ENCODE measurements around the gene DTD1. TPM values are rescaled to one million over a fixed set of nuclear protein-coding genes. Genes with fewer than 3 reads are reported as not detected.

DTD1 gene
- total and polyA plus RNA-seq, 2 of the 13 experiments (the other 11 are each of a cell fraction or from before 2014, with no cell fraction given), result 41.2 to 79.3 TPM

DNA sequence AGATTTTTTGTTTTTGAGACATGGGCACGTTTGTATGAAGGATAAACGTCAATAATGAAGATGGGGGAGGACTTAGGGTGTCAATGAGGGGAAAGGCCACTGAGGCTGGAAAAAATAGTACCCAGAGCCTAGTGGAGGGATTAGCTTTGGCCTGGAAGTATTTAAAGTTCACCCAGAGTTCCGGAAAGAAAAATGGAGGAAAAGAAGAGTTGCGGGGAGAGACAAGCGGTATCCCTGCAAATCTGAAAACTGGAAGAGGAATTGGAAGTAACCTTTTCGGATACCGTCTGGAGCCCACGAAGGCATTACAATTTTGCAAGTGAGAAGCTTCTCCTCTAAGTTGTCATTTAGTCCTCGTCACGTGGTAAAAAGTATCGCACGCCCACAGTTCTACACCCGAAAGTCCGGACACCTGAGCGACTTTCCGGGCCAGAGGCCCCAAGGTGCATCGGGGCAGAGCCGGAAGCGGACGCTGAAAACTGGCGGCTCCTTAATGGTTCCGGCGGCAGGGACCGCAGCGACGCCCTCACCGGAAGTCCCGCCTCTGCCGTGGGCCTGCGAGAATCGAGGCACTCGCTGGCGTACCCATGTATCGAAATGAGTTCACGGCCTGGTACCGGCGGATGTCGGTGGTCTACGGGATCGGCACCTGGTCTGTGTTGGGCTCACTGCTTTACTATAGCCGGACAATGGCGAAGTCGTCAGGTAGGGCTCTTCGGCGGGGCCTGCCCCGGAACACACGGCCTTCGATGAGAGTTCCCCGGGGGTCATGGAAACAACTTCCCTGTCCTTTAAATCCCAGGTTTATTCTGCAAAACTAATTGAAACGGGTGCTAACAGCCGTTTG lies 20.7 kb upstream of the DTD1 start, which contains the start of gene SMIM26 (continued):
- TF ChIP-seq, protein P1, sequence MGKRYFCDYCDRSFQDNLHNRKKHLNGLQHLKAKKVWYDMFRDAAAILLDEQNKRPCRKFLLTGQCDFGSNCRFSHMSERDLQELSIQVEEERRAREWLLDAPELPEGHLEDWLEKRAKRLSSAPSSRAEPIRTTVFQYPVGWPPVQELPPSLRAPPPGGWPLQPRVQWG (CRISPR knock-in tag; IDR thresholded peaks at IDR 0.05; ENCODE audit: borderline replicate concordance, low read depth), result no peak
- TF ChIP-seq CHD4 (IDR thresholded peaks at IDR 0.05; ENCODE audit: borderline replicate concordance, low read length) (no peak), ZNF224 (CRISPR knock-in tag; IDR thresholded peaks at IDR 0.05) (peak; percentile 95), ZNF33B (CRISPR knock-in tag; IDR thresholded peaks at IDR 0.05) (peak; percentile 85; the same call in 1 of the 2 replicates), SYNCRIP (IDR thresholded peaks at IDR 0.05; ENCODE audit: insufficient read depth, low read depth, low read length) (no peak), ZNF138 (CRISPR knock-in tag; IDR thresholded peaks at IDR 0.05; ENCODE audit: low read depth) (peak; percentile 77; the same call in 1 of the 2 replicates), SETDB1 (CRISPR knock-in tag; IDR thresholded peaks at IDR 0.05; ENCODE audit: borderline replicate concordance) (no peak), ZNF484 (CRISPR knock-in tag; IDR thresholded peaks at IDR 0.05; ENCODE audit: borderline replicate concordance, low read depth) (no peak), KDM5A (IDR thresholded peaks at IDR 0.05; ENCODE audit: borderline replicate concordance, low read length) (peak; percentile 97), ZNF160 (CRISPR knock-in tag; IDR thresholded peaks at IDR 0.05) (peak; percentile 87; the same call in 1 of the 2 replicates)
- TF ChIP-seq, protein P2, sequence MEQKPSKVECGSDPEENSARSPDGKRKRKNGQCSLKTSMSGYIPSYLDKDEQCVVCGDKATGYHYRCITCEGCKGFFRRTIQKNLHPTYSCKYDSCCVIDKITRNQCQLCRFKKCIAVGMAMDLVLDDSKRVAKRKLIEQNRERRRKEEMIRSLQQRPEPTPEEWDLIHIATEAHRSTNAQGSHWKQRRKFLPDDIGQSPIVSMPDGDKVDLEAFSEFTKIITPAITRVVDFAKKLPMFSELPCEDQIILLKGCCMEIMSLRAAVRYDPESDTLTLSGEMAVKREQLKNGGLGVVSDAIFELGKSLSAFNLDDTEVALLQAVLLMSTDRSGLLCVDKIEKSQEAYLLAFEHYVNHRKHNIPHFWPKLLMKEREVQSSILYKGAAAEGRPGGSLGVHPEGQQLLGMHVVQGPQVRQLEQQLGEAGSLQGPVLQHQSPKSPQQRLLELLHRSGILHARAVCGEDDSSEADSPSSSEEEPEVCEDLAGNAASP (CRISPR knock-in tag; IDR thresholded peaks at IDR 0.05; ENCODE audit: borderline replicate concordance), result peak; percentile 76
- TF ChIP-seq, protein P3, sequence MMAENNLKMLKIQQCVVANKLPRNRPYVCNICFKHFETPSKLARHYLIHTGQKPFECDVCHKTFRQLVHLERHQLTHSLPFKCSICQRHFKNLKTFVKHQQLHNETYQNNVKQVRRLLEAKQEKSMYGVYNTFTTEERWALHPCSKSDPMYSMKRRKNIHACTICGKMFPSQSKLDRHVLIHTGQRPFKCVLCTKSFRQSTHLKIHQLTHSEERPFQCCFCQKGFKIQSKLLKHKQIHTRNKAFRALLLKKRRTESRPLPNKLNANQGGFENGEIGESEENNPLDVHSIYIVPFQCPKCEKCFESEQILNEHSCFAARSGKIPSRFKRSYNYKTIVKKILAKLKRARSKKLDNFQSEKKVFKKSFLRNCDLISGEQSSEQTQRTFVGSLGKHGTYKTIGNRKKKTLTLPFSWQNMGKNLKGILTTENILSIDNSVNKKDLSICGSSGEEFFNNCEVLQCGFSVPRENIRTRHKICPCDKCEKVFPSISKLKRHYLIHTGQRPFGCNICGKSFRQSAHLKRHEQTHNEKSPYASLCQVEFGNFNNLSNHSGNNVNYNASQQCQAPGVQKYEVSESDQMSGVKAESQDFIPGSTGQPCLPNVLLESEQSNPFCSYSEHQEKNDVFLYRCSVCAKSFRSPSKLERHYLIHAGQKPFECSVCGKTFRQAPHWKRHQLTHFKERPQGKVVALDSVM (CRISPR knock-in tag; IDR thresholded peaks at IDR 0.05), result peak; percentile 62
- TF ChIP-seq, protein P4, sequence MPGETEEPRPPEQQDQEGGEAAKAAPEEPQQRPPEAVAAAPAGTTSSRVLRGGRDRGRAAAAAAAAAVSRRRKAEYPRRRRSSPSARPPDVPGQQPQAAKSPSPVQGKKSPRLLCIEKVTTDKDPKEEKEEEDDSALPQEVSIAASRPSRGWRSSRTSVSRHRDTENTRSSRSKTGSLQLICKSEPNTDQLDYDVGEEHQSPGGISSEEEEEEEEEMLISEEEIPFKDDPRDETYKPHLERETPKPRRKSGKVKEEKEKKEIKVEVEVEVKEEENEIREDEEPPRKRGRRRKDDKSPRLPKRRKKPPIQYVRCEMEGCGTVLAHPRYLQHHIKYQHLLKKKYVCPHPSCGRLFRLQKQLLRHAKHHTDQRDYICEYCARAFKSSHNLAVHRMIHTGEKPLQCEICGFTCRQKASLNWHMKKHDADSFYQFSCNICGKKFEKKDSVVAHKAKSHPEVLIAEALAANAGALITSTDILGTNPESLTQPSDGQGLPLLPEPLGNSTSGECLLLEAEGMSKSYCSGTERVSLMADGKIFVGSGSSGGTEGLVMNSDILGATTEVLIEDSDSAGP (CRISPR knock-in tag; IDR thresholded peaks at IDR 0.05; ENCODE audit: borderline replicate concordance), result peak; percentile 96
- TF ChIP-seq, protein P5, sequence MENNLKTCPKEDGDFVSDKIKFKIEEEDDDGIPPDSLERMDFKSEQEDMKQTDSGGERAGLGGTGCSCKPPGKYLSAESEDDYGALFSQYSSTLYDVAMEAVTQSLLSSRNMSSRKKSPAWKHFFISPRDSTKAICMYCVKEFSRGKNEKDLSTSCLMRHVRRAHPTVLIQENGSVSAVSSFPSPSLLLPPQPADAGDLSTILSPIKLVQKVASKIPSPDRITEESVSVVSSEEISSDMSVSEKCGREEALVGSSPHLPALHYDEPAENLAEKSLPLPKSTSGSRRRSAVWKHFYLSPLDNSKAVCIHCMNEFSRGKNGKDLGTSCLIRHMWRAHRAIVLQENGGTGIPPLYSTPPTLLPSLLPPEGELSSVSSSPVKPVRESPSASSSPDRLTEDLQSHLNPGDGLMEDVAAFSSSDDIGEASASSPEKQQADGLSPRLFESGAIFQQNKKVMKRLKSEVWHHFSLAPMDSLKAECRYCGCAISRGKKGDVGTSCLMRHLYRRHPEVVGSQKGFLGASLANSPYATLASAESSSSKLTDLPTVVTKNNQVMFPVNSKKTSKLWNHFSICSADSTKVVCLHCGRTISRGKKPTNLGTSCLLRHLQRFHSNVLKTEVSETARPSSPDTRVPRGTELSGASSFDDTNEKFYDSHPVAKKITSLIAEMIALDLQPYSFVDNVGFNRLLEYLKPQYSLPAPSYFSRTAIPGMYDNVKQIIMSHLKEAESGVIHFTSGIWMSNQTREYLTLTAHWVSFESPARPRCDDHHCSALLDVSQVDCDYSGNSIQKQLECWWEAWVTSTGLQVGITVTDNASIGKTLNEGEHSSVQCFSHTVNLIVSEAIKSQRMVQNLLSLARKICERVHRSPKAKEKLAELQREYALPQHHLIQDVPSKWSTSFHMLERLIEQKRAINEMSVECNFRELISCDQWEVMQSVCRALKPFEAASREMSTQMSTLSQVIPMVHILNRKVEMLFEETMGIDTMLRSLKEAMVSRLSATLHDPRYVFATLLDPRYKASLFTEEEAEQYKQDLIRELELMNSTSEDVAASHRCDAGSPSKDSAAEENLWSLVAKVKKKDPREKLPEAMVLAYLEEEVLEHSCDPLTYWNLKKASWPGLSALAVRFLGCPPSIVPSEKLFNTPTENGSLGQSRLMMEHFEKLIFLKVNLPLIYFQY (CRISPR knock-in tag; IDR thresholded peaks at IDR 0.05; ENCODE audit: borderline replicate concordance), result peak; percentile 90; the same call in 1 of the 2 replicates
- TF ChIP-seq, protein P6, sequence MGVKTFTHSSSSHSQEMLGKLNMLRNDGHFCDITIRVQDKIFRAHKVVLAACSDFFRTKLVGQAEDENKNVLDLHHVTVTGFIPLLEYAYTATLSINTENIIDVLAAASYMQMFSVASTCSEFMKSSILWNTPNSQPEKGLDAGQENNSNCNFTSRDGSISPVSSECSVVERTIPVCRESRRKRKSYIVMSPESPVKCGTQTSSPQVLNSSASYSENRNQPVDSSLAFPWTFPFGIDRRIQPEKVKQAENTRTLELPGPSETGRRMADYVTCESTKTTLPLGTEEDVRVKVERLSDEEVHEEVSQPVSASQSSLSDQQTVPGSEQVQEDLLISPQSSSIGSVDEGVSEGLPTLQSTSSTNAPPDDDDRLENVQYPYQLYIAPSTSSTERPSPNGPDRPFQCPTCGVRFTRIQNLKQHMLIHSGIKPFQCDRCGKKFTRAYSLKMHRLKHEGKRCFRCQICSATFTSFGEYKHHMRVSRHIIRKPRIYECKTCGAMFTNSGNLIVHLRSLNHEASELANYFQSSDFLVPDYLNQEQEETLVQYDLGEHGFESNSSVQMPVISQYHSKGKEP (CRISPR knock-in tag; IDR thresholded peaks at IDR 0.05), result peak; percentile 53; the same call in 1 of the 2 replicates
